Esophagus squamous epithelium (tissue), 4 donors: ENCODE results near the gene ZC3H8.

Source experiments
- CTCF ChIP-seq, 6 experiments: fragments of 450-650 bp in 4 of 6; fragments of 200-600 bp in 2 of 6; sonication (generic) in 2 of 6; IDR thresholded peaks; one replicate each; pipeline ENCODE4 v1.5.1; 2016 to 2019; ENCODE audit warnings: antibody characterized with exemption in 6 of 6, mild to moderate bottlenecking in 4 of 6, moderate library complexity in 4 of 6
- POLR2A ChIP-seq, 4 donors: fragments of 450-650 bp; IDR thresholded peaks; one replicate each; pipeline ENCODE4 v1.6.1; 2017; ENCODE audit warnings: antibody characterized with exemption in 4 of 4, mild to moderate bottlenecking in 4 of 4, moderate library complexity in 3 of 4

GRCh38 chr2:112182581-112183034 lies 72.2 kb downstream of the ZC3H8 start:
- TF ChIP-seq POLR2A (IDR thresholded peaks at IDR 0.05) (no peak), CTCF (IDR thresholded peaks at IDR 0.05) (no peak)
